SK-N-SH (cell line): ENCODE measurements around the gene ITM2C. TPM values are rescaled to one million over a fixed set of nuclear protein-coding genes. Genes with fewer than 3 reads are reported as not detected.

Experiments
- CTCF ChIA-PET: fragments of 300-600, 350-600 bp; formaldehyde crosslinking; extraction: SDS; loops from one replicate; lab custom pipeline; 2021; lab: Yijun Ruan, JAX
- POLR2A ChIA-PET: fragments of 350-600 bp; sonication (Branson Sonifier 250); formaldehyde crosslinking; extraction: SDS; loops from one replicate; lab custom pipeline; 2020; ENCODE audit warnings: antibody characterized with exemption, inconsistent platforms; lab: Yijun Ruan, JAX
- DNase-seq: peaks from one replicate; pipeline ENCODE4 v3.0.0; 2012
- H2AFZ ChIP-seq: fragments of 200-600 bp; sonication (generic); 2 replicates; pipeline ENCODE4 v1.8.1; 2016; ENCODE audit warnings: antibody characterized with exemption, mild to moderate bottlenecking, low read depth
- H3F3A ChIP-seq: fragments of 200-600 bp; sonication (generic); replicated peaks from 2 replicates; pipeline ENCODE3; 2016; ENCODE audit warnings: antibody characterized with exemption, mild to moderate bottlenecking; ENCODE audit not compliant: insufficient read depth
- H3K27ac ChIP-seq, 2 experiments: fragments of 200-500 bp in 1 of 2; fragments of 200-600 bp in 1 of 2; sonication (Bioruptor generic) in 1 of 2; sonication (generic), shearing (Covaris generic) in 1 of 2; 2 replicates each; pipeline versions ENCODE4 v1.5.1 to v1.6.1; 2014 to 2016; ENCODE audit warnings: low read depth in 2 of 2, inconsistent platforms in 1 of 2, low read length in 1 of 2, mild to moderate bottlenecking in 1 of 2, mixed read lengths in 1 of 2
- H3K27me3 ChIP-seq: fragments of 200-600 bp; sonication (generic), shearing (Covaris generic); 2 replicates; pipeline ENCODE4 v1.6.1; 2016; ENCODE audit warnings: mixed run types; ENCODE audit not compliant: insufficient read depth
- H3K36me3 ChIP-seq, 2 experiments: fragments of 200-500 bp in 1 of 2; fragments of 200-600 bp in 1 of 2; sonication (Bioruptor generic) in 1 of 2; sonication (generic) in 1 of 2; replicated peaks in 1 of 2; 2 replicates each; pipeline versions ENCODE3 to v1.5.1; 2014 to 2016; ENCODE audit warnings: low read length in 1 of 2, mild to moderate bottlenecking in 1 of 2; ENCODE audit not compliant: insufficient read depth in 2 of 2, control insufficient read depth in 1 of 2
- H3K4me1 ChIP-seq, 2 experiments: fragments of 200-500 bp in 1 of 2; fragments of 200-600 bp in 1 of 2; sonication (Bioruptor generic) in 1 of 2; sonication (generic), shearing (Covaris generic) in 1 of 2; 2 replicates each; pipeline versions ENCODE4 v1.5.1 to v1.6.1; 2014 to 2016; ENCODE audit warnings: low read depth in 1 of 2, low read length in 1 of 2, mixed run types in 1 of 2; ENCODE audit not compliant: insufficient read depth in 2 of 2, control insufficient read depth in 1 of 2
- H3K4me2 ChIP-seq: fragments of 200-600 bp; sonication (generic), shearing (Covaris generic); 2 replicates; pipeline ENCODE4 v1.6.1; 2017; ENCODE audit warnings: mixed run types
- H3K4me3 ChIP-seq, 2 experiments: fragments of 200-500 bp in 1 of 2; fragments of 200-600 bp in 1 of 2; sonication (Bioruptor generic) in 1 of 2; sonication (generic), shearing (Covaris generic) in 1 of 2; 2 replicates each; pipeline versions ENCODE4 v1.5.1 to v1.8.1; 2014 to 2016; ENCODE audit warnings: low read depth in 2 of 2, inconsistent platforms in 1 of 2, low read length in 1 of 2, mild to moderate bottlenecking in 1 of 2, mixed read lengths in 1 of 2, moderate library complexity in 1 of 2
- H3K79me2 ChIP-seq: fragments of 200-600 bp; sonication (generic); 2 replicates; pipeline ENCODE4 v1.8.1; 2017; ENCODE audit warnings: mild to moderate bottlenecking; ENCODE audit not compliant: insufficient read depth
- H3K9ac ChIP-seq: fragments of 200-600 bp; sonication (generic); 2 replicates; pipeline ENCODE4 v1.6.1; 2017; ENCODE audit warnings: mixed run types
- H3K9me2 ChIP-seq: fragments of 200-600 bp; sonication (generic); 2 replicates; pipeline ENCODE4 v1.6.1; 2017; ENCODE audit warnings: mixed run types
- H3K9me3 ChIP-seq: fragments of 200-600 bp; sonication (generic); 2 replicates; pipeline ENCODE4 v1.6.1; 2017; ENCODE audit warnings: mixed run types, mild to moderate bottlenecking, moderate library complexity
- H4K20me1 ChIP-seq: fragments of 200-600 bp; sonication (generic); 2 replicates; pipeline ENCODE4 v1.6.1; 2017; ENCODE audit warnings: mild to moderate bottlenecking, mixed run types; ENCODE audit not compliant: insufficient read depth
- CHD2 ChIP-seq: fragments of 150-350 bp; IDR thresholded peaks from 2 replicates; pipeline ENCODE4 v1.6.1; 2018; ENCODE audit warnings: low read length; ENCODE audit not compliant: partially characterized antibody
- ELF1 ChIP-seq: IDR thresholded peaks from 2 replicates; pipeline ENCODE4 v1.4.0; 2012
- EP300 ChIP-seq, 2 experiments: IDR thresholded peaks; 2 replicates each; pipeline versions ENCODE4 v1.4.0 to v1.6.1; 2012; ENCODE audit warnings: borderline replicate concordance in 1 of 2, low read depth in 1 of 2, low read length in 1 of 2
- EZH2phosphoT487 ChIP-seq: fragments of 200-600 bp; sonication (generic); IDR thresholded peaks from 2 replicates; pipeline ENCODE4 v1.6.1; 2017; ENCODE audit warnings: low read depth, mixed run types, mild to moderate bottlenecking, antibody characterized with exemption, moderate library complexity, borderline replicate concordance
- FOSL2 ChIP-seq: IDR thresholded peaks from 2 replicates; pipeline ENCODE4 v1.4.0; 2012; ENCODE audit warnings: low read depth, mild to moderate bottlenecking, moderate library complexity, borderline replicate concordance
- FOXJ3 ChIP-seq: sonication (generic); formaldehyde crosslinking; IDR thresholded peaks from 2 replicates; pipeline ENCODE4 v1.5.1; 2020; ENCODE audit warnings: mild to moderate bottlenecking, missing genetic modification reagents
- FOXM1 ChIP-seq: IDR thresholded peaks from 2 replicates; pipeline ENCODE4 v1.4.0; 2012; ENCODE audit warnings: low read depth, mild to moderate bottlenecking
- GATA2 ChIP-seq: sonication (generic); formaldehyde crosslinking; IDR thresholded peaks from 2 replicates; pipeline ENCODE4 v1.5.0; 2020; ENCODE audit warnings: mild to moderate bottlenecking, missing genetic modification reagents
- JUND ChIP-seq: IDR thresholded peaks from 2 replicates; pipeline ENCODE4 v1.4.0; 2012
- MXI1 ChIP-seq: IDR thresholded peaks from 2 replicates; pipeline ENCODE4 v1.6.1; 2012; ENCODE audit warnings: mild to moderate bottlenecking, low read depth, low read length, improper control_type of control experiment
- NRF1 ChIP-seq: IDR thresholded peaks from 2 replicates; pipeline ENCODE4 v1.6.1; 2012; ENCODE audit warnings: low read depth, mild to moderate bottlenecking, low read length
- POLR2AphosphoS5 ChIP-seq: IDR thresholded peaks from 2 replicates; pipeline ENCODE4 v1.6.1; 2012; ENCODE audit warnings: low read depth, low read length
- RCOR1 ChIP-seq: fragments of 150-350 bp; IDR thresholded peaks from 2 replicates; pipeline ENCODE4 v1.6.1; 2017; ENCODE audit warnings: antibody characterized with exemption, low read length
- RFX5 ChIP-seq: IDR thresholded peaks from 2 replicates; pipeline ENCODE4 v1.6.1; 2012; ENCODE audit warnings: mild to moderate bottlenecking, improper control_type of control experiment, low read length
- SIN3A ChIP-seq: IDR thresholded peaks from 2 replicates; pipeline ENCODE4 v1.6.1; 2012; ENCODE audit warnings: low read depth, mild to moderate bottlenecking, low read length, moderate library complexity, borderline replicate concordance
- SMC3 ChIP-seq: IDR thresholded peaks from 2 replicates; pipeline ENCODE4 v1.6.1; 2012; ENCODE audit warnings: low read depth, low read length, improper control_type of control experiment
- TAF1 ChIP-seq: IDR thresholded peaks from 2 replicates; pipeline ENCODE4 v1.6.1; 2012; ENCODE audit warnings: low read depth, mild to moderate bottlenecking, low read length, moderate library complexity, borderline replicate concordance
- WGBS: methylation state at CpG from one replicate; pipeline ENCODE4 v1.1.6; 2017; ENCODE audit warnings: low lambda C conversion rate; 5-methylcytosine and 5-hydroxymethylcytosine counted together
- polyA plus RNA-seq, 3 experiments: library from polyadenylated mRNA; depleted of rRNA; stranded (reverse); fragments of >200 nt; gene quantifications; 2 replicates each; pipeline ENCODE4 v1.2.3, GENCODE V29; 2012
- TF ChIP-seq, protein P1 (sequence below): IDR thresholded peaks from 2 replicates; pipeline ENCODE4 v1.4.0; 2012; ENCODE audit warnings: low read depth, borderline replicate concordance
- TF ChIP-seq, protein P2 (sequence below): fragments of 150-350 bp; IDR thresholded peaks from 2 replicates; pipeline ENCODE4 v1.6.1; 2016; ENCODE audit warnings: mild to moderate bottlenecking, low read depth, low read length
- TF ChIP-seq, protein P3 (sequence below): fragments of 150-350 bp; IDR thresholded peaks from 2 replicates; pipeline ENCODE4 v1.6.1; 2017; ENCODE audit warnings: antibody characterized with exemption, low read length, low read depth, borderline replicate concordance
- TF ChIP-seq, protein P4 (sequence below): fragments of 200-600 bp; sonication (generic); IDR thresholded peaks from 2 replicates; pipeline ENCODE4 v1.6.1; 2017; ENCODE audit warnings: antibody characterized with exemption, mild to moderate bottlenecking, moderate library complexity

Gene ITM2C
- polyA plus RNA-seq, 1 of the 3 experiments (the other 2 are of a cell fraction) = 288 TPM

DNA sequence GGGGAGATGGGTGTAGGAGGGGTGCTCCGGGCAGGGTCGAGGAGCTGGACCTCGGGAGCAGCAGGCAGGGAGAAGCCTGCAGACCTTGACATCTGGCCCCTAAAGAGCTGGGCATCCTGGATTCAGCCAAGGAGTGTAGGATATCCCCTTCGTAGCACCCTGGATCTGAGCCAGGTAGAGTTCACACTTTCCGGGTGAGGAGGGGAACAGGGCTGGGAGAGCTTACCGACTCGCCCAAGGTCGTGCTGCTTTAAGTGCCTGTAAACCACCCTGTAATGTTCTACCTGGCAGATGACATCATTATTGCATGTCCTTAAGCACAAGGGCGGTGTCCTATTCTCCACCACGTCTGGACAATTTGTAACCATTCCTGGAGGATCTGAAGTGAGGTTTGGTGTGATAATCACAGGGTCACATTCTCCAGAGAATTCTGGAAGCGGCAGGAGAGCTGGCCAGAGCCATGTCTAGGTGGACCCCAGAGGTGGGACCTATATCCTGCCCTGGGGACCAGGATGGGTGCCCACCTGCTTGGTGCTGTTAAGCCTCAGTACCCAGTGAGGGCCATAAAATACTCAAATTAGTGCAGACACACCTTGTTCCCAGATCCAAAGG, 14.6 kb downstream of the ITM2C start (continued):
- TF ChIP-seq, protein P1, sequence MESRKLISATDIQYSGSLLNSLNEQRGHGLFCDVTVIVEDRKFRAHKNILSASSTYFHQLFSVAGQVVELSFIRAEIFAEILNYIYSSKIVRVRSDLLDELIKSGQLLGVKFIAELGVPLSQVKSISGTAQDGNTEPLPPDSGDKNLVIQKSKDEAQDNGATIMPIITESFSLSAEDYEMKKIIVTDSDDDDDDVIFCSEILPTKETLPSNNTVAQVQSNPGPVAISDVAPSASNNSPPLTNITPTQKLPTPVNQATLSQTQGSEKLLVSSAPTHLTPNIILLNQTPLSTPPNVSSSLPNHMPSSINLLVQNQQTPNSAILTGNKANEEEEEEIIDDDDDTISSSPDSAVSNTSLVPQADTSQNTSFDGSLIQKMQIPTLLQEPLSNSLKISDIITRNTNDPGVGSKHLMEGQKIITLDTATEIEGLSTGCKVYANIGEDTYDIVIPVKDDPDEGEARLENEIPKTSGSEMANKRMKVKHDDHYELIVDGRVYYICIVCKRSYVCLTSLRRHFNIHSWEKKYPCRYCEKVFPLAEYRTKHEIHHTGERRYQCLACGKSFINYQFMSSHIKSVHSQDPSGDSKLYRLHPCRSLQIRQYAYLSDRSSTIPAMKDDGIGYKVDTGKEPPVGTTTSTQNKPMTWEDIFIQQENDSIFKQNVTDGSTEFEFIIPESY = no peak
- TF ChIP-seq RFX5 = no peak
- TF ChIP-seq, protein P2, sequence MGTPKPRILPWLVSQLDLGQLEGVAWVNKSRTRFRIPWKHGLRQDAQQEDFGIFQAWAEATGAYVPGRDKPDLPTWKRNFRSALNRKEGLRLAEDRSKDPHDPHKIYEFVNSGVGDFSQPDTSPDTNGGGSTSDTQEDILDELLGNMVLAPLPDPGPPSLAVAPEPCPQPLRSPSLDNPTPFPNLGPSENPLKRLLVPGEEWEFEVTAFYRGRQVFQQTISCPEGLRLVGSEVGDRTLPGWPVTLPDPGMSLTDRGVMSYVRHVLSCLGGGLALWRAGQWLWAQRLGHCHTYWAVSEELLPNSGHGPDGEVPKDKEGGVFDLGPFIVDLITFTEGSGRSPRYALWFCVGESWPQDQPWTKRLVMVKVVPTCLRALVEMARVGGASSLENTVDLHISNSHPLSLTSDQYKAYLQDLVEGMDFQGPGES = no peak
- TF ChIP-seq, protein P3, sequence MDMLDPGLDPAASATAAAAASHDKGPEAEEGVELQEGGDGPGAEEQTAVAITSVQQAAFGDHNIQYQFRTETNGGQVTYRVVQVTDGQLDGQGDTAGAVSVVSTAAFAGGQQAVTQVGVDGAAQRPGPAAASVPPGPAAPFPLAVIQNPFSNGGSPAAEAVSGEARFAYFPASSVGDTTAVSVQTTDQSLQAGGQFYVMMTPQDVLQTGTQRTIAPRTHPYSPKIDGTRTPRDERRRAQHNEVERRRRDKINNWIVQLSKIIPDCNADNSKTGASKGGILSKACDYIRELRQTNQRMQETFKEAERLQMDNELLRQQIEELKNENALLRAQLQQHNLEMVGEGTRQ = no peak
- no peak for TF ChIP-seq GATA2
- no peak for TF ChIP-seq EZH2phosphoT487
- no peak for TF ChIP-seq ELF1
- TF ChIP-seq SIN3A = no peak
- no peak for TF ChIP-seq JUND

DNA sequence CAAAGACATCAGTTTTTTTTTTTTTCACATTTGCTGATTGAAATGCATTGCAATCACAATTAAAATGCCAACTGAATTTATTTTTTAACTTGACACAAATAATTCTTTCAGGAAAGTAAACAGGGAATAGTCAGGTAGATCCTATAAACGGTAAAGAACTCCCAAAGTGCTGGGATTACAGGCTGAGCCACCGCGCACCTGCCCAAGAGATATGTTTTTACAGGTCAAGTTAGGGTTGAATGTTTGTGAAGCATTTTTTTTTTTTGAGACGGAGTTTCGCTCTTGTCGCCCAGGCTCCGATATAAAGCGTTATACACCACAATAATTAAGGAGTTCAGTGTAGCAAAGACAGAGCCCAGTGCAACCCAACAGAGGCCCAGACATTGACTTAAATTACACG, 15.1 kb downstream of the ITM2C start:
- ChIA-PET POLR2A (no interaction called here), CTCF (interaction anchor here (2.1 to 2.2 kb wide), 2 partner anchors 10 to 31 kb away, joined by 9 to 11 read pairs; no protein-coding TSS in a partner anchor)
- H3K4me1 ChIP-seq = no peaks in the 10 kb centered on the region
- no peak overlapping the region for H3K4me3 ChIP-seq
- no peaks in the 10 kb centered on the region for H3K27me3 ChIP-seq
- H3F3A ChIP-seq = no peaks in the 10 kb centered on the region
- no peaks in the 10 kb centered on the region for H3K9me2 ChIP-seq
- H3K9ac ChIP-seq = no peak overlapping the region
- no peaks in the 10 kb centered on the region for H4K20me1 ChIP-seq
- no peaks in the 10 kb centered on the region for H3K79me2 ChIP-seq
- no peaks in the 10 kb centered on the region for H3K9me3 ChIP-seq
- H3K4me2 ChIP-seq = no peak overlapping the region
- no peak overlapping the region for H3K27ac ChIP-seq
- WGBS = 96% methylated on average over 9 of the region's 9 CpGs
- H3K36me3 ChIP-seq = peaks cover 0 to 37% of the 10 kb centered on the region in 2 experiments
- no peak for DNase-seq
- no peak overlapping the region for H2AFZ ChIP-seq
- TF ChIP-seq NRF1 (no peak), SMC3 (no peak), RCOR1 (no peak), POLR2AphosphoS5 (no peak), MXI1 (no peak), TAF1 (no peak), EP300 (IDR thresholded peaks at IDR 0.05; ENCODE audit: borderline replicate concordance in 1 of 2, low read depth in 1 of 2, low read length in 1 of 2) (no peak), GATA2 (no peak), CHD2 (no peak), FOXJ3 (CRISPR knock-in tag) (no peak), JUND (no peak), FOXM1 (no peak), EZH2phosphoT487 (no peak), RFX5 (no peak), FOSL2 (no peak)
- TF ChIP-seq, protein P3 = no peak
- TF ChIP-seq, protein P4, sequence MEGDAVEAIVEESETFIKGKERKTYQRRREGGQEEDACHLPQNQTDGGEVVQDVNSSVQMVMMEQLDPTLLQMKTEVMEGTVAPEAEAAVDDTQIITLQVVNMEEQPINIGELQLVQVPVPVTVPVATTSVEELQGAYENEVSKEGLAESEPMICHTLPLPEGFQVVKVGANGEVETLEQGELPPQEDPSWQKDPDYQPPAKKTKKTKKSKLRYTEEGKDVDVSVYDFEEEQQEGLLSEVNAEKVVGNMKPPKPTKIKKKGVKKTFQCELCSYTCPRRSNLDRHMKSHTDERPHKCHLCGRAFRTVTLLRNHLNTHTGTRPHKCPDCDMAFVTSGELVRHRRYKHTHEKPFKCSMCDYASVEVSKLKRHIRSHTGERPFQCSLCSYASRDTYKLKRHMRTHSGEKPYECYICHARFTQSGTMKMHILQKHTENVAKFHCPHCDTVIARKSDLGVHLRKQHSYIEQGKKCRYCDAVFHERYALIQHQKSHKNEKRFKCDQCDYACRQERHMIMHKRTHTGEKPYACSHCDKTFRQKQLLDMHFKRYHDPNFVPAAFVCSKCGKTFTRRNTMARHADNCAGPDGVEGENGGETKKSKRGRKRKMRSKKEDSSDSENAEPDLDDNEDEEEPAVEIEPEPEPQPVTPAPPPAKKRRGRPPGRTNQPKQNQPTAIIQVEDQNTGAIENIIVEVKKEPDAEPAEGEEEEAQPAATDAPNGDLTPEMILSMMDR = no peak
- TF ChIP-seq, protein P1 = no peak
